Activated CD8-positive, alpha-beta memory T cell treated with anti-CD3 and anti-CD28 coated beads, Interleukin-2, amount 10 ng/mL, durations not matched to agents 7 days and 5 days (primary cell): ENCODE data around the gene BCL2. TPM values are rescaled to one million over a fixed set of nuclear protein-coding genes. Genes with fewer than 3 reads are reported as not detected.
"Not testable (repeated sequence)": the region's sequence is repeated elsewhere in the genome, so short reads cannot be mapped to it uniquely, and the experiment has no call there.

ENCODE experiments used
- ATAC-seq: fragments of 150-1000 bp; cut with Tn5 transposase; one replicate; pipeline ENCODE4 v1.10.0; 2021; ENCODE audit warnings: moderate library complexity
- CTCF ChIA-PET: fragments of 350-600 bp; sonication (Branson Sonifier 250); formaldehyde crosslinking; loops from one replicate; lab custom pipeline; 2021; ENCODE audit warnings: antibody characterized with exemption; lab: Charles Lee
- DNase-seq: peaks from one replicate; pipeline ENCODE4 v3.0.0-alpha.2; 2020
- H3K27ac Mint-ChIP-seq: one replicate; pipeline ENCODE4 v1.8.0; 2021; ENCODE audit warnings: mild to moderate bottlenecking, mixed read lengths
- H3K27me3 Mint-ChIP-seq: one replicate; pipeline ENCODE4 v1.8.0; 2021; ENCODE audit warnings: mixed read lengths
- H3K36me3 Mint-ChIP-seq: one replicate; pipeline ENCODE4 v1.8.0; 2021; ENCODE audit warnings: mild to moderate bottlenecking, mixed read lengths
- H3K4me1 Mint-ChIP-seq: one replicate; pipeline ENCODE4 v1.8.0; 2021; ENCODE audit warnings: mixed read lengths
- H3K4me3 Mint-ChIP-seq: one replicate; pipeline ENCODE4 v1.8.0; 2021; ENCODE audit warnings: mild to moderate bottlenecking, moderate library complexity, mixed read lengths
- H3K9me3 Mint-ChIP-seq: one replicate; pipeline ENCODE4 v1.8.0; 2022; ENCODE audit warnings: low read depth, mixed read lengths
- total RNA-seq, 2 experiments: library from RNA; stranded (reverse); gene quantifications; one replicate each; pipeline ENCODE4 v1.2.3, GENCODE V29; 2021

BCL2 gene
- total RNA-seq, 2 experiments from 2014 or later = 118 to 143 TPM

DNA sequence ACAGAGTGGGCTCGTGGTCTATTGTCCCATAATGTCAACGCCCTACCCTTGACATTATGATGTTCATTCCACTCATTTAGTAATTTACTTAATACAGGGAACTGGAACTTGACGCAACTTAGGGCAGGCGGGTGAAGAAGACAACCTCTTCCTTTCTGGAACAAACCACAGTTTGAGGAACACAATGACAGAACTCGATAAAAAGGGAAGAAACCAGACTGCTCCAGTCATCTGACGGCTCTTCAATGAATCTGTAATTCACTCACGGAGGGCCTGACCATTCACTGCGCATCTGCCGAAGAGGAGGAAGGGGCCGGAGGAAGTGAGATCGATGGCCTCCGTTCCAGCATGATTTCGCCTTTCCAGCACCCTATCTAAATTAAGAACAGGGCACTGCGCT, 83.2 kb downstream of the BCL2 start:
- peaks cover 2% of the 10 kb centered on the region for H3K9me3 Mint-ChIP-seq
- peak overlapping the region; percentile 74 for H3K27ac Mint-ChIP-seq
- CTCF ChIA-PET = interaction anchor here (1.0 kb wide), 1 partner anchor 22 kb away, joined by 3 read pairs; no protein-coding TSS in a partner anchor
- no peak overlapping the region for H3K4me3 Mint-ChIP-seq
- no peaks in the 10 kb centered on the region for H3K27me3 Mint-ChIP-seq
- H3K4me1 Mint-ChIP-seq = peaks cover 68% of the 10 kb centered on the region
- H3K36me3 Mint-ChIP-seq = peaks cover 72% of the 10 kb centered on the region
- no peak for ATAC-seq
- DNase-seq = no peak

DNA sequence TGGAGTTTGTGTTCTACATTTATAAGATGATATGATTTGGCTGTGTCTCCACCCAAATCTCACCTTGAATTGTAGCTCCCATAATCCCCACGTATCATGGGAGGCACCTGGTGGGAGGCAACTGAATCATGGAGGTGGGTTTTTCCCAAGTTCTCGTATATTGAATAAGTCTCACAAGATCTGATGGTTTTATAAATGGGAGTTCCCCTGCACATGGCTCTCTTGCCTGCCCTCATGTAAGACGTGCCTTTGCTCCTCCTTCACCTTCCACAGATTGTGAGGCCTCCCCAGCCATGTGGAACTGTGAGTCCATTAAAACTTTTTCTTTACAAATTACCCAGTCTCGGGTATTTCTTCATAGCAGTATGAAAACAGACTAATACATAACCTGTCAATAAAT, 83.6 kb downstream of the BCL2 start:
- H3K27me3 Mint-ChIP-seq, H3K4me3 Mint-ChIP-seq, H3K9me3 Mint-ChIP-seq, ATAC-seq, DNase-seq: not testable (repeated sequence)
- H3K4me1 Mint-ChIP-seq = peaks cover 69% of the 10 kb centered on the region
- CTCF ChIA-PET = interaction anchor here (0.7 kb wide), 1 partner anchor 30 kb away, joined by 3 read pairs; no protein-coding TSS in a partner anchor
- peaks cover 70% of the 10 kb centered on the region for H3K36me3 Mint-ChIP-seq
- H3K27ac Mint-ChIP-seq = peak overlapping the region; percentile 74

DNA sequence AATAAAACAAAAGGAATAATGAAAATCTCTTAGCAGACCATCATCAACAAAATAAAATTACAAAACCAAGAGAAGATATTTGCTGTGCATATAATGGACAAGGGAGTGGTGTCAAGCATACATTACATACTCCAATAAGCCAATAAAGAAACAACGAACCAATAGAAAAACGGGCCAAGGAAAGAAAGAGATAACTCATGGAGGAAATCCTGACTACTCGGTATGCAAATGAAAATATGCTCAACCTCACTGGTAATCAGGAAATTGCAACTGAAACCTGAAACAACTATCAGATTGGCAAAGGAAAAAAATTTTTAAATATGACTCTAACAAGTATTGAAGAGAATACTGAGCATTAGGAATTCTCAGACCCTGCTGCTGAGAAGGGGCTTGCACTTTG, 84.7 kb downstream of the BCL2 start:
- CTCF ChIA-PET = interaction anchor here (1.2 to 2.5 kb wide), 3 partner anchors 13 to 83 kb away, joined by 3 to 13 read pairs (median 3); no protein-coding TSS in a partner anchor
- Mint-ChIP-seq H3K4me3 (peak overlapping the region; percentile 51), H3K36me3 (peaks cover 68% of the 10 kb centered on the region), H3K9me3 (peaks cover 2% of the 10 kb centered on the region), H3K4me1 (peaks cover 76% of the 10 kb centered on the region), H3K27me3 (no peaks in the 10 kb centered on the region), H3K27ac (peak overlapping the region; percentile 89)
- ATAC-seq (peak; percentile 58), DNase-seq (no peak)

DNA sequence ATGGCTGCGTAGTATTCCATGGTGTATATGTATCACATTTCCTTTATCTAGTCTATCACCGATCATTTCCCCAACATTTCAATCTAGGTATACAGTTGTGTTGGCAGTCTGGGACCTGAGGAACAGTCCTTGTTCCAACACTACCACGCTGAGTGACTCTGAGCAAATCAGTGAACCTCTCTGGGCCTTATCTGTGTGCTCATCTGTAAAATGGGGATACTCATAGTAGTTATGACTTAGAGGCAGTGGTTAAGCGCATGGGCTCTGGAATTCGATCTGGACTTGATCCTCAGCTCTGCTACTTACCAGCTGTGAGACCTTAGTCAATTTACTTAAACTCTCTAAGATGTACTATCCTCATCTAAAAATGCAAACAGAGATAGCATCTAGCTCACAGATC, 85.1 kb downstream of the BCL2 start:
- Mint-ChIP-seq H3K4me1 (peaks cover 80% of the 10 kb centered on the region), H3K36me3 (peaks cover 72% of the 10 kb centered on the region), H3K4me3 (peak overlapping the region; percentile 51), H3K27ac (peak overlapping the region; percentile 89), H3K27me3 (no peaks in the 10 kb centered on the region), H3K9me3 (peaks cover 2% of the 10 kb centered on the region)
- CTCF ChIA-PET = interaction anchor here (1.2 to 2.5 kb wide), 3 partner anchors 13 to 83 kb away, joined by 3 to 13 read pairs (median 3); no protein-coding TSS in a partner anchor
- DNase-seq (no peak), ATAC-seq (peak; percentile 31)

DNA sequence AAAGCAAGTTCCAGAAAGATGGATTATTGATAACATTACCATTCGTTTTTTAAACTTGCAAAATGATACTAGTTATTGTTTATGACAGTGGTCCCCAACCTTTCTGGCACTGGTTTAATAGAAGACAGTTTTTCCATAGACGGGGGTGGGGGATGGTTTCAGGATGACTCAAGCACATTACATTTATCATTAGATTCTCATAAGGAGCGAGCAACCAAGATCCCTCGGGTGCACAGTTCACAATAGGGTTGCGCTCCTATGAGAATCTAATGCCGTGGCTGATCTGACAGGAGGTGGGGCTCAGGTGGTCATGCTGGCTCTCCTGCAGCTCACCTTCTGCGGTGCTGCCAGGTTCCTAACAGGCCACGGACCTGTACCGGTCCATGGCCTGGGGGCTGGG, 86.2 kb downstream of the BCL2 start:
- Mint-ChIP-seq H3K27me3 (no peaks in the 10 kb centered on the region), H3K9me3 (peaks cover 2% of the 10 kb centered on the region), H3K36me3 (peaks cover 70% of the 10 kb centered on the region), H3K27ac (peak overlapping the region; percentile 78), H3K4me3 (peak overlapping the region; percentile 63), H3K4me1 (peaks cover 85% of the 10 kb centered on the region)
- no peak for DNase-seq
- CTCF ChIA-PET = interaction anchor here (1.4 to 2.5 kb wide), 2 partner anchors 12 to 84 kb away, joined by 3 to 13 read pairs; no protein-coding TSS in a partner anchor
- ATAC-seq = peak; percentile 45

DNA sequence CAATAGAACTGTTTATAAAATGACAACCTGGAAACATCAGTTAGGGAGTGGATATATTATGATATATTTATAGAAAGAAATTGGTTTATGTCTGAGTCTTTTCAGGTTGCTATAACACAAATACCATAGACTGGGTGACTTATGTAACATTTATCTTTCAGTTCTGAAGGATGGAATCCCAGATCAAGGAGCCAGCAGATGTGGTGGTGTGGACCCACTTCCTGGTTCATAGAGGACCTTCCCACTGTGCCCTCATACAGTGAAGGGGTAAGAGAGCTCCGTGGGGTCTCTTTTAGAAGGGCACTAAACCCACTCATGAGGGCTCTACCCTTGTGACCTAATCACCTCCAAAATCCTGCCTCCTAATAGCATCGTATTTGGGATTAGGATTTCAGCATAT, 86.7 kb downstream of the BCL2 start:
- peak; percentile 47 for ATAC-seq
- H3K27ac Mint-ChIP-seq = peak overlapping the region; percentile 78
- peaks cover 88% of the 10 kb centered on the region for H3K4me1 Mint-ChIP-seq
- H3K4me3 Mint-ChIP-seq = peak overlapping the region; percentile 63
- no peaks in the 10 kb centered on the region for H3K27me3 Mint-ChIP-seq
- peaks cover 70% of the 10 kb centered on the region for H3K36me3 Mint-ChIP-seq
- no peak for DNase-seq
- CTCF ChIA-PET = interaction anchor here (2.5 kb wide), 1 partner anchor 85 kb away, joined by 13 read pairs; no protein-coding TSS in a partner anchor
- peaks cover 2% of the 10 kb centered on the region for H3K9me3 Mint-ChIP-seq

DNA sequence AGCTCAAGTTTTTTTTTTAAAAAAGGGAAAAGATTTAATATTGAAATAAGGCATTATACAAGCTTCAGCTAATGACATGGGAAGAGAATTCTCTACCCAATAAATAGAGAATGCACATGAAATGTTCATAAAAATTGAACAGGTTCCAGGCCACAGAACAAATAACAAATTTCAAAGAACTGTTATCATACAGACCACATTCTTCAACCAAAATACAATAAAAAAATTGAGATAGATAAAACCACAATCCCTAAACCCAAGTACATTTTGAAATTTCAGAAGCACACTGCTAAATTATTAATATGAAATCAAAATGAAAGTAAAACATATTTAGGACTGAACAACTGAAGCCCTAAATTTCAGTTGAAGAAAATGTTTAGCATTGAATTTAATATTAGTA, 89.6 kb downstream of the BCL2 start:
- H3K27me3 Mint-ChIP-seq = no peaks in the 10 kb centered on the region
- peaks cover 2% of the 10 kb centered on the region for H3K9me3 Mint-ChIP-seq
- peak overlapping the region; percentile 62 for H3K4me3 Mint-ChIP-seq
- H3K27ac Mint-ChIP-seq = peak overlapping the region; percentile 75
- ATAC-seq (no peak), DNase-seq (no peak)
- CTCF ChIA-PET = interaction anchor here (0.7 to 1.2 kb wide), 3 partner anchors 20 to 88 kb away, joined by 3 to 4 read pairs (median 3); no protein-coding TSS in a partner anchor
- H3K36me3 Mint-ChIP-seq = peaks cover 61% of the 10 kb centered on the region
- peaks cover 82% of the 10 kb centered on the region for H3K4me1 Mint-ChIP-seq

DNA sequence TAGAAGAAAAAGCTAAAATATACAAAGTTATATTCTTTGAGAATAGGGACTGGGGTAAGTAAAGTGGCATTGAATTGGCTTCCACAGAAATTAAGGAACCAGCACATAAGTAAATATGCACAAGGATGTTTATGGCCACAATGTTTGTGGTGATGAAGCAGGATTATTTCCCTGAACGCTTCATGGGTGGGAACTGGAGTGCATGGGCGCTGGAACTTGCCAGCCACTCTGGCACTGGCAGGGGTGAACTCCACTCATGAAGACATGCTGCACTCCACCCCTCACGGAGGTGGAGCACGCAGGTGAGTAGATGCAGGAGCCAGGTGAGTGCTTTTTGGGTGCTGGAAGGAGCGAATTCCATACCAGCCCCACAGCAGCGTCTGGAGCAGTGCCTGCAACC, 94.1 kb downstream of the BCL2 start:
- Mint-ChIP-seq H3K36me3 (peaks cover 66% of the 10 kb centered on the region), H3K27me3 (no peaks in the 10 kb centered on the region), H3K4me3 (no peak overlapping the region), H3K9me3 (peaks cover 3% of the 10 kb centered on the region), H3K27ac (peak overlapping the region; percentile 63), H3K4me1 (peaks cover 84% of the 10 kb centered on the region)
- CTCF ChIA-PET = interaction anchor here (1.0 to 2.7 kb wide), 9 partner anchors 13 to 93 kb away, joined by 3 to 16 read pairs (median 3); no protein-coding TSS in a partner anchor
- DNase-seq (no peak), ATAC-seq (no peak)

DNA sequence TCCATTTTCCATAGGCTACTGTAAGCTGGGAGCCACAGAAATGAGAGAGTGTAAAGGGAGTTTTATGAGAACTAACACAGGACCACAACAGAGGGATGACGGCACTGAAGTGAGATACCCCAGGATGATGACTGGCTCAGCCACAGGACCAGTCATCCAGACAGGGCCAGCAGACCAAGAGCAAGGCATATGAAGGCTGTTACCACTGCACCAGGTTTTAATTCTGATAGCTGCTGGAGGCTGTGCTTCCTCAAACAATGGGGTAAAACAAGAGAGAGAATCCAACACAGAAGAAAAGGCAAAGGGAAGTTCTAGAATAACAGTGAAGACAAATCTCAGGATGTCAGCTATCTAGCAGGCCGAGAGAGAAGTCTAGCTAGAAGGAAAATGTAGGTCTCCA, 94.9 kb downstream of the BCL2 start:
- H3K36me3 Mint-ChIP-seq = peaks cover 67% of the 10 kb centered on the region
- peaks cover 84% of the 10 kb centered on the region for H3K4me1 Mint-ChIP-seq
- H3K9me3 Mint-ChIP-seq = peaks cover 3% of the 10 kb centered on the region
- H3K27ac Mint-ChIP-seq = peak overlapping the region; percentile 79
- ATAC-seq (peak; percentile 82), DNase-seq (peak; percentile 66)
- H3K4me3 Mint-ChIP-seq = no peak overlapping the region
- CTCF ChIA-PET = interaction anchor here (1.1 to 2.7 kb wide), 7 partner anchors 14 to 94 kb away, joined by 3 to 16 read pairs (median 3); no protein-coding TSS in a partner anchor
- H3K27me3 Mint-ChIP-seq = no peaks in the 10 kb centered on the region

DNA sequence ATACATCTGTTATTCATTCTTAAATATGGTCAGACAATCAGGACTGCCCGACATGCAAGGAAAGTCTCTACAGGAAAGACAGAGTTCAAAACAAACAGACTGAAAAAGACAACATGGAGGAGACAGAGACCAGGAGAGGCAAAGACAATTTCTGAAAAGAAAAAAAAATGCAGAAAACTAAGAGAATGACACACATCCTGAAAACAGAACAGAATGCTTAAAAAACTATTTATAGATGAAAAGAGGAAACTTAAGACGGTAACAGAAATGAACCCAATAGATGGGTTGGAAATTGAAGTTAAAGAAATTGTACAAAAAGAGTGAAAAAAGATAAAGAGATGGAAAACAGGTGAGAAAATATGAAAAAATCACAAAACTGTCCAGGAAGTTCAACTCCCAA, 95.7 kb downstream of the BCL2 start:
- Mint-ChIP-seq H3K4me3 (peak overlapping the region; percentile 9), H3K4me1 (peaks cover 85% of the 10 kb centered on the region), H3K27me3 (no peaks in the 10 kb centered on the region), H3K9me3 (peaks cover 4% of the 10 kb centered on the region), H3K36me3 (peaks cover 69% of the 10 kb centered on the region), H3K27ac (peak overlapping the region; percentile 79)
- CTCF ChIA-PET = interaction anchor here (0.6 to 1.3 kb wide), 3 partner anchors 19 to 70 kb away, joined by 3 read pairs; no protein-coding TSS in a partner anchor
- ATAC-seq (no peak), DNase-seq (no peak)

DNA sequence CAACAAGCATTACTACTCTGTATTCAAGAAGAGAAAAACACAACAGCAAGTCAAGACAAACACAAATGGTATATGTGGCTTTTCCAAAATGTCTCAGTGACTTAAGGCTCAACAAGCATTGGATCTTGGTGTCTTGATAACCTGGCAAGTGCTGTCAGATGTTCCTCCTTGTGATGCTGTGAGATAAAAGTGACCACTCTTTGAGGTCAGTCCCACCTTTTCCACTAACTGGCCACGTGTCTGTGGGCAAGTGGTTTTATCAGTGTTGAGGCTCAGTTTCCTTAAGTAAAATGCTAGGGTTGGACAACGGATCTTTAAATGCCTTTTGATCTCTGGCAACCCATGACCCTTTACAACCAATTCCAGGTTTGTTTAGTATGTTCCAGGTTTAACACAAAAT, 98.7 kb downstream of the BCL2 start:
- Mint-ChIP-seq H3K9me3 (peaks cover 6% of the 10 kb centered on the region), H3K4me1 (peaks cover 90% of the 10 kb centered on the region), H3K27ac (peak overlapping the region; percentile 79), H3K36me3 (peaks cover 68% of the 10 kb centered on the region), H3K4me3 (peak overlapping the region; percentile 9), H3K27me3 (no peaks in the 10 kb centered on the region)
- peak; percentile 34 for ATAC-seq
- DNase-seq = peak; percentile 83
- CTCF ChIA-PET = interaction anchor here (1.0 to 1.2 kb wide), 2 partner anchors 13 to 97 kb away, joined by 3 to 5 read pairs; no protein-coding TSS in a partner anchor

DNA sequence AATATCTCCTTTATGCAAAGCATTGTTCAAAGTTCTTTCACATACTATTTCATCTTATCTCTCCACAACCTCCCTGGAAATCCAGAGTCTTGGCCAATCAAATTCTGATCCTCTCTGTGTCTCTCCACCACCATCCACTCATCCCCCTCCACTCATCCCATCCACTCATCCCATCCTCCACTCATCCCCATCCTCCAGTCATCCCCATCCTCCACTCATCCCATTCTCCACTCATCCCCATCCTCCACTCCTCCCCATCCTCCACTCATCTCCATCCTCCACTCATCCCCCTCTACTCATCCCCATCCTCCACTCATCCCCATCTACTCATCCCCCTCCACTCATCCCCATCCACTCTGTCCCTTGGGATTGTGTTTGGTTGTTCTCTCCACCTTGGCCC, 101.1 kb downstream of the BCL2 start:
- Mint-ChIP-seq H3K36me3 (peaks cover 72% of the 10 kb centered on the region), H3K9me3 (peaks cover 6% of the 10 kb centered on the region), H3K27ac (peak overlapping the region; percentile 95), H3K4me3 (no peak overlapping the region), H3K27me3 (no peaks in the 10 kb centered on the region), H3K4me1 (peaks cover 93% of the 10 kb centered on the region)
- no peak for ATAC-seq
- CTCF ChIA-PET = interaction anchor here (1.5 to 4.3 kb wide), 2 partner anchors 60 to 100 kb away, joined by 4 to 15 read pairs; partner anchors contain the start of gene BCL2
- no peak for DNase-seq

DNA sequence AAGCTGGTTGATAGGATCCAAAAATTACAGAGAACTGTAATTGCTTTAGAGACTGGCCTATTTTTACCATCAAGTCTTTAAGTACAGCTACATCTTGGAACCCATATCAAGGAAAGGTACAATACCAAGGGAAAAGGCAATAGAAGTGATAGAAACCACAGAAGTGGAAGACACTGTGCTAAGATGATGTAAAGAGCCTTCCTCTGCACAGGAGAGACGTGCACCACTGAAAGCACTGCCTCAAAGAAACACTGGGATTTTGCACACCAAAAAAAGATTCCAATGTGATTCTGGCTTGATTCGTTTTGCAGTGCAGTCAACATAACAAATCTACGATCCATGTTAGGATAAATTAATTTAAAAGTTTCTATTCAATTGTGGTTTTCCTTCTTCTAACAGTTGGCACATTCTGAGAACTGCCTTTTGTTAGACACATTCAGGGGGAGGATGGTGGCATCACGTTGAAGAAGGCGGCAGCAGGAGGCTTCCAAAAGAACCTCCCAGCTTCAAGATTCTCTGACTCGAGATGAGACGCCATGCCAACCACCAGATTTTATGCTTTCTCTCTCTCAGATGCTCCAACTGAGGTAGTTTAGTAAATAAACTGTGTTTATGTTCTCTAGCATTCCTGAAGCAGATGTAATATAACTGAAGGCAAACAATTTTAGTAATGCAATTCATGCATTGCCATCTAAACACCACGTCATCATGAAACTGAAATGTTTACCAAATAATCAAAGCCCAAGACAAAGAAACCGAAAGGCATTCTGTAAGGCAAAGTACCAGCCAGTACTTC, 102.9 kb downstream of the BCL2 start:
- CTCF ChIA-PET = interaction anchor here (0.8 to 4.3 kb wide), 3 partner anchors 65 to 101 kb away, joined by 3 to 15 read pairs (median 4); partner anchors contain the start of gene BCL2
- peak; percentile 31 for ATAC-seq
- Mint-ChIP-seq H3K4me1 (peaks cover 95% of the 10 kb centered on the region), H3K27ac (peak overlapping the region; percentile 95), H3K9me3 (peaks cover 3% of the 10 kb centered on the region), H3K4me3 (peak overlapping the region; percentile 70), H3K27me3 (no peaks in the 10 kb centered on the region), H3K36me3 (peaks cover 70% of the 10 kb centered on the region)
- DNase-seq = peak; percentile 66
